ENCODE measurements around the gene NFIA.

DNA sequence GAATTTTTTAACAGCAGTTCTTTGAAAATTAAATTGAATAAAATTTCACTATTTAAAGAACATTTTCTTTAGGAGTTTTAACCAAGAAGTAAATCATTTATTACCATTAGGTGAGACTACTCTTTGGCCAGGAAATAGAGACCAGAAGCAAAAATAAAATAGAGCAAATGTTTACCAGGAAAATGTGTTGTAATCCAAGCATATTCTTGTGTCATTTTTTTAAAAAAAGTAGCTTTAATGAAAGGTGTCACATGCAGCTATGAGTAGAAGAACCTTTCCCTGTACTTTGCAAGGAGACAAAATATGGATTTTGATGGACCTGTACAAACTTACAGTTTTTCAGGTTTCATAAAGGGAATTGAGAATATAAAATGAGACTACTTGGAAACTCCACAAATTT lies 140.8 kb downstream of the NFIA start:
- TF ChIP-seq HNRNPH1 (optimal IDR thresholded peaks at IDR 0.05; ENCODE audit: low read depth, low read length) = no peak
- TF ChIP-seq, protein P1, sequence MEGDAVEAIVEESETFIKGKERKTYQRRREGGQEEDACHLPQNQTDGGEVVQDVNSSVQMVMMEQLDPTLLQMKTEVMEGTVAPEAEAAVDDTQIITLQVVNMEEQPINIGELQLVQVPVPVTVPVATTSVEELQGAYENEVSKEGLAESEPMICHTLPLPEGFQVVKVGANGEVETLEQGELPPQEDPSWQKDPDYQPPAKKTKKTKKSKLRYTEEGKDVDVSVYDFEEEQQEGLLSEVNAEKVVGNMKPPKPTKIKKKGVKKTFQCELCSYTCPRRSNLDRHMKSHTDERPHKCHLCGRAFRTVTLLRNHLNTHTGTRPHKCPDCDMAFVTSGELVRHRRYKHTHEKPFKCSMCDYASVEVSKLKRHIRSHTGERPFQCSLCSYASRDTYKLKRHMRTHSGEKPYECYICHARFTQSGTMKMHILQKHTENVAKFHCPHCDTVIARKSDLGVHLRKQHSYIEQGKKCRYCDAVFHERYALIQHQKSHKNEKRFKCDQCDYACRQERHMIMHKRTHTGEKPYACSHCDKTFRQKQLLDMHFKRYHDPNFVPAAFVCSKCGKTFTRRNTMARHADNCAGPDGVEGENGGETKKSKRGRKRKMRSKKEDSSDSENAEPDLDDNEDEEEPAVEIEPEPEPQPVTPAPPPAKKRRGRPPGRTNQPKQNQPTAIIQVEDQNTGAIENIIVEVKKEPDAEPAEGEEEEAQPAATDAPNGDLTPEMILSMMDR (CRISPR knock-in tag; IDR thresholded peaks at IDR 0.05) = no peak
- TF ChIP-seq ZNF589 (CRISPR knock-in tag; conservative IDR thresholded peaks at IDR 0.05) = no peak
